T1000 (cell line): ENCODE measurements around the gene RRP36.
A peak's percentile ranks its signal among the peaks of the same experiment; 100 is the strongest.

ENCODE experiments used
- DNase-seq: peaks from one replicate; lab custom pipeline; 2025; ENCODE audit warnings: mixed read lengths; lab: John Stamatoyannopoulos, UW

Gene RRP36

DNA sequence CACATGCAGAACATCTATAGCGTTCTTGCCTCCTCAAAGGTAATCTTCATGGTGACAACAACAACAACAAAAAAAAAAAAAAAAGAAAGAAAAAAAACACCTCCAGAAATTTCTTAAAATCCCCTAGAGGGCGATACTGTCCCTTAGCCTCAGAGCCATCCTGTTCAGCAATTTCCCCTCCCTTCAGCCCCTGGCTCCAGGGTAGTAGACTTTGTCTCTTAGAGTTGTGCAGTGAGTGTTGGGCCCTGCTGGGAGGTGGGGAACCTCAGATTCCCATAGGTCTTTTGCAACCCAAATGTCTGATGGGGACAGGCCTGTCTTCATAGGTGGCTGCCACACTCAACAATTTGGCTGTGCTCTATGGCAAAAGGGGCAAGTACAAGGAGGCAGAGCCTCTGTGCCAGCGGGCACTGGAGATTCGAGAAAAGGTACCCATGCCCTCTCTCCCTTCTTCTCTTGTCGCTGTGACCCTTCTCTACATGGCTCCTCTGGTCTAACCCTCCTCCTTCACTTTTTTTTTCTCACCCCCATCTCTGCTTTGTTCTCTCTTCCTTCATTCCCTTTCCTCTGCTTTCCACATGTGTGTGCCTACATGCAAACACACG lies 48.7 kb downstream of the RRP36 start:
- DNase-seq = no peak

DNA sequence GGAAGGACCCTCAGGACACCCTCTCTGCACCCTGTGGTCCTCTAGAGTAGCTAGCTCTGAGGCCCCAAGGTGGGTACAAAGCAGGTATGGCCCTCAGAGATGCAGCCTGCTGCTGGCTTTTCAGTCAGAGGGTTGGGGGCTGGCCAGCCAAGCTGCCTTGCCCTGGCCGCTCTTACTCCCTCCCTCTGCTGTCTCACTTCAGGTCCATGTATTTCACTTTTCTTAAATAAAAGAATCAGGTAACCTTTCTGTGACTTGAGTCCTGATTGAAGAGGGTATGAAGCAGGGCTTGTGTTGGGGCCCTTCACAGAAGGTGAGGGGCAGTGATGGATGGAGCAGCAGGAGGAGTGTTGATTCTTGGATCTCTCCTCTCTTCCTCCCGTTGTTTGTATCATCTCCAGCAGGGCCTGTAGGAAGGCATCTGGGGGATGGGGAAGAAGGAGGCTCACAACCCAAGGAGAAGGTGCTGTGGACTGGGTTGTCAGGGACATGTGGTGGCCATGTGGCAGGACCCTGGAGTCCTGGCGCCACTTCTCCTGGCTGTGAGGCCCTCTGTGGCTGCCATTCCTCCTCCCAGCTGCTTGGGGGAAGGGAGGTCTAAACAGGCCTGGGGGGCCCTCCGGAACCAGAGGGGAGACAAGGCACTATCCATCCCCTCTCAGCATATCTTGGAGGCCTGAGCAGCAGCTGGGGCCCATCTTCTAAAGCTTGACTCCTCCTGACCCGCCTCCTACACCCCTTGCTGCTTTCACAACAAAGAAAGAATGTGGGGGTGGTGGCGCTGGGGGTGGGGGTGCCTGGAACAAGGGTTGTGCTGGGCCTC lies 53.6 kb downstream of the RRP36 start:
- no peak for DNase-seq

DNA sequence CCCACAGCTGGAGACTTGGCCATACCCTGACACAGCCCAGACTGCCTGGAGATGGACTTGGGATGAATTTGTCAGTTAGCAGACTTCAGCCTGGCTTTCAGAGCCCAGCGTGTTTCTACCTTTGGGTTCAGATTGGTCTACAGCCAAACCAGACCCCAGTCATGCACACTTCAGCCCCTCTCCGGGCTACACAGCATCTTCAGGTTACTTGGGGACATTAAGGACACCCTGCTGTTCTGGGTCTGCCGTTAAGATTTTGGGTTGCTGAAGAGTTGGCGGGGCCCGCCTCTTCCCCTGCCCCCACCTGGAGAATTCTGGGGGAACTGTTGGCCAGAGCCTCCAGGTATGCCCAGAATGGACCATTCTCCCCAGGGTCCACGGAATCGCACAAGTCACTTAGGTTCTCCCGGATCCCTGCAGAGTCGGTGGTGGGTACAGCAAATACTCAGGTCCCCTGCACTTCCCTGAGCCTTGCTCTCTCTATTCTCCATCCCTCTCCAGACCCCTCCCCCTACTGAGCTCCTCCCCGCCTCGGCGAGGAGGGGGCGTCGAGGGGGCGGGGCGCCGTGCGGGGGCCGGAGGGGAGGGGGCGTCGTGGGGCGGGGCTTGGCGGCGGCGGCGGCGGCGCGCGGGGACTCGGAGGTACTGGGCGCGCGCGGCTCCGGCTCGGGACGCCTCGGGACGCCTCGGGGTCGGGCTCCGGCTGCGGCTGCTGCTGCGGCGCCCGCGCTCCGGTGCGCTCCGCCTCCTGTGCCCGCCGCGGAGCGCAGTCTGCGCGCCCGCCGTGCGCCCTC lies 54.4 kb downstream of the RRP36 start, which contains the start of gene PTK7:
Gene PTK7, plus strand, starts transcription at position 645 of the 794 bp plus-strand sequence. CDS start 175 bp downstream, outside the sequence.
- DNase-seq = no peak

DNA sequence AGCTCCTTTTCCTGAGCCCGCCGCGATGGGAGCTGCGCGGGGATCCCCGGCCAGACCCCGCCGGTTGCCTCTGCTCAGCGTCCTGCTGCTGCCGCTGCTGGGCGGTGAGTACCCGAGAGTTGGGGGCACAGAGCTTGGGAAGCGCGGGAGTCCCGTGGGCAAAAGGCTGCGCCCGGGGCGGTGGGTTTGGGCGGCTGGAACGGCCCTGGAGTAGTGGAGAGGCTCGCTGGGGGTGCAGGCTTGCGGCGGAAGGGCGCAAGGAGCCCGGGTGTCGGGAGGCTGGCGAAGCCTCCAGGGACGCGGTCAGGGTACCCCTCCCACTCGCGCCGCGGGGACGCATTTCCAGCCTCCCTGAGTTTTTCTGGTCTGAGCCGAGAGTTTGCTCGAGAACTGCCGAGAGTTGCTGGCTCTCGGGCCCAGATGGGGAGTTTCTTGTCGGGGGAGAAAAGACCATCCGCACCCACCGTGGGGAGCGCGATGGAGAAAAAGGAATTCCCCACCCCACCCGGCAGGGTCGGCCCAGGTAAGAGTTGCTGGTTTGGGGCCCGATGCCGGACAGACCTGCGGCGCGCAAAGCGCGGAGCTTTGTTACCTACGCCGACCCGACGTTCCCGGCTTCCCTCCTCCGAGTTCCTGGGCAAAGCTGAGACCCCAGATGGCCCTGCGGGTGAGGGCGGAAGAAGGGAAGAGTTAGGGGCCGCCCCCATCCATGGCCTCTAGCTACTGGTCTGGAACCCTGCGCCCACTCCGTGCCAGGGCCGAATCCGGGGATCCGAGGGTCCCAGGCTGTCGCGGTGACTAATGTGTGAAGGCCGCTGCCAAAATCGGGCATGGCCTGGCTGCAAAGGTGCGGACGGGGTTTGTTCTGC lies 55.3 kb downstream of the RRP36 start:
- DNase-seq = peak; percentile 18

DNA sequence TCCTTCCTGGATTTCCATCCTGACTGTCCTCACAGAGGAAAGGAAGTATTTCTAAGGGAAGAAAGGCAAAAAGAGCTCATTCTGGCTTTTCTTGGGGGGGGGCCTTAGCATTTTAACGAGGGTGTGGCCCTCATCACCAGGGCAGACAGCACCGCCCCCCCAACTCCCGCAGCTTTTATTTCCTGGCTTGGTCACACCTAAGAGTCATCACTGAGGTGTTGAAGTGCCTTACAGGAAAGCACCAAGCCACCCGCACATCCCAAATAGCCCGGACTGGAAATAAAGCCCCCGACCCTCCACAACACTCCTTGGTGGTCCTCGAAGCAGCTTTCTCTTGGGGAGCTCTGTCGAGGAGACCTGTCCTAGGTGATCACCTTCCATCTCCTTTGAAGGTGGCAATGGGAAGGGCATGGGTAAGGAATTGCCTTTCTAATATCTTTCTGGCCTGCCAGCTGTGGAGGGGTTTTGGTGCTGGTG lies 55.9 kb downstream of the RRP36 start:
- DNase-seq = no peak

DNA sequence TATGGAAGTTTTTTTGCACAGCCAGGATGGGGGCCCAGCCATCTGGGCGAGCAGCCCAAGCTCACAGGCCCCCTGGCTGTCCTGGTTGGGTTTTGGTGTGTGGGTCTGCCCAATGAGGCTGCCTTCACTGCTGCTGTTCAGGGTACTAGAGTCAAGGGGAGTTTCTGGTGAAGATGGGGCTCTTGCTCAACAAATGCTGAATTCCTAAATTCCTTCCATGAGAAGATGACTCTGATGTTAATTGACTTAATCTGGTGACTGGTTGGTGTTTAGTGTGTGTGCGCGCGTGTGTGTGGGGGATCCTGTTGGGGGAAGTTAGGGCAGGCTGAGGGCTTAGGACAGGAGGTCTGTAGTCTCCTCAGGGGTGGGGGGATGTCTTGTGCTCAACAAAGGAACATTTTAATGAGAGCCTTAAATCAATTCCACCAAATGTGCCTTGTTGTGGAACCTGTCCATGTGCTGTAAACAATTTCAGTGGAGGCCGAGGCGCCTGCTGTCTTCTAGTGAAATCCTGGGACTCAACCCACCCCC lies 56.6 kb downstream of the RRP36 start:
- DNase-seq = no peak

DNA sequence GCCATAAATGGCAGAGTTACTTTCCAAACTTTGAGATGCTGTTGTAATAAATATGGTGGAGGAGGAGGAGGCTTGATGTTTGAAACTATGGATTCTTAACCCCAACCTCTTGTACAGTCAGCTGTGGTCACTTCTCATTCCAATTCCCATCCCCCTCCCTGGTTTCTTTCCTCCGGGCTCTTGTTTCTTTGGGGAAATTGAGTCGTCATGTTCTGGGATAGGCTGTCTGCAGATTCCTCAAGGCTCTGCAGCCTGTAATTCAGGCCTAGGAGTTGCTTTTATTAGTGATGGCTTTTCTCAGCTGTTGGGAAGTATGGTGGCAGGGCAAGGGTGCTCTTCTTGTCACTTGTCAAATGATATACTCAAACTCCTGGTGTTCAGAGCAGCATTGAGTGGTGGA lies 57.3 kb downstream of the RRP36 start:
- no peak for DNase-seq
